NCI-H460 (cell line): ENCODE data around the gene MTAP. TPM values are rescaled to one million over a fixed set of nuclear protein-coding genes. Genes with fewer than 3 reads are reported as not detected.
A peak's percentile ranks its signal among the peaks of the same experiment; 100 is the strongest.

Experiments used
- DNase-seq: peaks from one replicate; pipeline ENCODE4 v3.0.0-alpha.2; 2016; ENCODE audit warnings: low read depth; ENCODE audit errors: extremely low read depth
- total RNA-seq: library from RNA; depleted of rRNA; stranded (reverse); fragments of >200 nt; shearing (Covaris generic); gene quantifications from 2 replicates; pipeline ENCODE4 v1.2.3, GENCODE V29; 2014

The MTAP gene
- total RNA-seq, 1 experiment from 2014 or later = 55.3 TPM

GRCh38 chr9:21804331-21804730 lies 1.9 kb downstream of the MTAP start:
- no peak for DNase-seq

- no peak for DNase-seq
Measured at GRCh38 chr9:21804791-21805190, 2.4 kb downstream of the MTAP start.

- no peak for DNase-seq
Measured at GRCh38 chr9:21806644-21807043, 4.2 kb downstream of the MTAP start.

DNA sequence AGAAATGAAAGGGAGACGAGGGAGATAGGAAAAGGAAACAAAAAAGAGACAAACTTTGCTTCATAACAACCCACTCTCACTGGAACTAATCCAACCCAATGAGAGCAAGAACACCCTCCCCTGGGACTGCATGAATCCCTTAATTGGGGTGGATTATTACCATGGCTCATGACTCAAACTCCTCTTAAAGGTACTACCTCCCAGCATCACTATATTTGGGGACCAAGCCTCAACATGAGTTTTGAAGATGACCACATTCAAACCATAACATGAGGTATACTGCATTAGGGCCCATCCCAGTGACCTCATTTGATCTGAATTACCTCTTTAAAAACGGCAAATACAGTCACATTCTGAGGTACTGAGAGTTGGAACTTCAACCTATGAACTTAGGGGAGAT lies 8.0 kb downstream of the MTAP start:
- no peak for DNase-seq

DNA sequence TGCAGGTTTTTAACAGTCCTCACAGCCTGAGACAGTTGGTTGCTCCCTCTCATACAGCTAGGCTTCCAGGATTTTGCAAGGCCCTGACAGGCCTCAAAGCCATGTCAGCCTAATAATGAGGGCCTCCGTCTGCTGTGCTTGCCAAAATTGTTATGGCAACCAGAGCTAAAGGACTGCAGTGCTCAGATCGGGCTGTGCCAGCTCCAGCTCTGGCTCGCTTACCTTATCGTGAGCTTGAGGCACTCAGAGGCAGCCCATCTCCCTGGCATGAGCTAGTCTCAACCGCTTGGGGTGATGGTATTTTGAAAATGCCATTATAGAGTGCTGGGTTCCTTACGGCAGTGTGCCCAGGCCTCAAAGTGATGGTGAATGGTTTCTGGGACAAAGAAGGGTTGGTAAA lies 8.4 kb downstream of the MTAP start:
- no peak for DNase-seq

- no peak for DNase-seq
Measured at GRCh38 chr9:21811914-21812313, 9.5 kb downstream of the MTAP start.

DNA sequence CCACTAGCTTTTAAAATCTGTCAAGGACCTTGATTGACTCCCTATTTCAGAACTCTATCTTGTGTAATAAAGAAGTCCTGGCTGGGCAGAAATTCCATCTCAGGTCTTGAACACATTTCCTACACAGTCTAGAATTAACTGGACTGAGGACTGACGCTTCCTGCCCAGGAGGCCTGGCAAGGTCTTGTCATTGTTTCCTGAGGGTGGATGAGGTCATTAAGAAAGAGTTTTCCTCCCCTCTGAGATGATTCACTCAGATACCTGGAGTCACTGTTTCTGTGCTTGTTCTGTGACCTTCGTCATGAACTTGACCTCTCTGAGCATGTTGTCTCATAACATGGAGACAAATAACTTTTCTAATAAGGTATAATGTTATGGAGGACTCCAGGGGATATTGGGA lies 10.0 kb downstream of the MTAP start:
- DNase-seq = no peak

GRCh38 chr9:21812946-21813568 lies 10.6 kb downstream of the MTAP start:
- peak; percentile 69 for DNase-seq

DNA sequence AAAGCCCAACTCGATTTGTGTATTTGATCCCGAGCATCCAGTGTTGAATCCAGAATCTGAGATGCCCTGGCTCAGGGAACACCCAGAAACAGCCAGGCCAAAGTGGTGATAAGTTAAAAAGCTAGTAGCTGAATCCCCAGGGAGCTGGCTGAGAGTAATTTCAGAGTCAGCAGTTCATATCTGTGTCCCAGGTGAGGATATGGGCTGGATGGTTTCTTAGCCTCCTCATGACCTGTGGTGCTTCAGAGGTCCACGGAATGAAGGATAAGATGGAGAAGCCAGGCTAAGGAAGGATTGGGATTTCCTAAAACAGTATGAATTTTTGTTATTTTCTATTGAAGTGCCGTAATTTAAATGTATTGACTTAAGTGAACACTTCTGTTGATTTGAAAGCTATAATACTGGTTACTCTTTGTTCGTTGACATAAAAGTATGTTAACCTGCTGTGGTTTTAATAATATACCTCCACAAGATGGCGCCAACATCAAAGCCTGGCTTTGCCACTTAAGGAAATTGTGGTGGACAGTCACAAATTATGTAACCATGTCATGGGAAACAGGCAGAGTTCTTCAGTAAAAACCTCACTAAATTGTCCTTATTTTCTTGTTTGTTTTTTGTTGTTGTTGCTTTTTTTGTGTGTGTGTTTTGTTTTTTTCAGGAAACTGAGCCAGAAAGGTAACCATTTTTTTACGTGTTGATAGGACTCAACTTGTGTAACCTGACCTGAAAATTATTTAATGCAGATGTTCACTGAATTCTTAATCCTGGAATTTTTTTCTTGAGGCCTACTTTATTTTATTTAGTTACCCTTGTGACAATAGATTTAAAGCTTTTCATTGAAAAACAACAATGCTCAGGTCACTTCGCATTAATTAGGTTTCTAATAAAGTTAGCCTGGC lies 11.4 kb downstream of the MTAP start:
- peak; percentile 73 for DNase-seq

GRCh38 chr9:21815643-21816042 lies 13.2 kb downstream of the MTAP start:
- no peak for DNase-seq

GRCh38 chr9:21817176-21817575 lies 14.7 kb downstream of the MTAP start:
- no peak for DNase-seq

- DNase-seq = no peak
Measured at GRCh38 chr9:21825637-21826036, 23.2 kb downstream of the MTAP start.

DNA sequence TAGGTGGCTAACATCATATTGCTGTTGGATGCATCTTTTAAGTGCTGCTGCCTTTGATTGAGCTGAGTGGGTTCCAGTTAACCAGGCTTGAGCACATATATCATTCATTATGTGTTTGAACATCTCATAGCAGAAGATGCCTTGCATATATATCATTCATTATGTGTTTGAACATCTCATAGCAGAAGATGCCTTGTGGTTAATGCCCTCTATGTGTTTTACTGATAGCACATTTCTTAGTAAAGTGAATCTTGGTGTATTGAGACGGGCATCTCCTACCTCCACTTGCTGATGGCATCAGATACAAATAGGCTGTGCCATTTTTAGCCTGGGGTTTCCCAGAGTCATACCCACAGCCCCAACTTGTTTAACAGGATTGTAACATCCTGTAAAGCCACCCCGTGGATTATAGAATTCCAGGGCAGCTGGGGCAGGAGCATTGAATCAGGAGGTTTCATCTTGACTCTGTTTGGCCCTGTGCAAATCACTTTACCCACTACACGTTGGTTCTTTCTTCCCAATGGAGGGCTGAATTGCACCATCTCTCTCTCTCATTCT lies 26.5 kb downstream of the MTAP start:
- no peak for DNase-seq

GRCh38 chr9:21830589-21830988 lies 28.2 kb downstream of the MTAP start:
- no peak for DNase-seq

- DNase-seq = no peak
Measured at GRCh38 chr9:21831841-21832509, 29.5 kb downstream of the MTAP start.

GRCh38 chr9:21833090-21833801 lies 30.8 kb downstream of the MTAP start:
- DNase-seq = no peak

DNA sequence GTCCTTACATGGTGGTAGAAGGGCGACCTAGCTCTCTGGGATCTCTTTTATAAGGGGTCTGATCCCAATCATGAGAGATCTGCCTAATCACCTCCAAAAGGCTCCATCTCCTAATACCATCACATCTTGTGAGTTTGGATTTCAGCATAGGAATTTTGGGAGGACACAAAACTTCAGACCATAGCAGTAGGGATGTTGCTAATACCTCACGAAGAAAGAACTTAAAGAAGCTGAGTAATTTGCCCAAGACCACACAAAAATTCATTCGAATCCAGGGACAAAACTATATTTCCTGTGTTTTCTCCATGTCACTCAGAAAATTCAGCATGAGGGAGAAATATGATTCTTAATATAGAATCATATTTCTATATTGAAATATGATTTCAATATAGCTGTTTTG lies 32.7 kb downstream of the MTAP start:
- no peak for DNase-seq

DNA sequence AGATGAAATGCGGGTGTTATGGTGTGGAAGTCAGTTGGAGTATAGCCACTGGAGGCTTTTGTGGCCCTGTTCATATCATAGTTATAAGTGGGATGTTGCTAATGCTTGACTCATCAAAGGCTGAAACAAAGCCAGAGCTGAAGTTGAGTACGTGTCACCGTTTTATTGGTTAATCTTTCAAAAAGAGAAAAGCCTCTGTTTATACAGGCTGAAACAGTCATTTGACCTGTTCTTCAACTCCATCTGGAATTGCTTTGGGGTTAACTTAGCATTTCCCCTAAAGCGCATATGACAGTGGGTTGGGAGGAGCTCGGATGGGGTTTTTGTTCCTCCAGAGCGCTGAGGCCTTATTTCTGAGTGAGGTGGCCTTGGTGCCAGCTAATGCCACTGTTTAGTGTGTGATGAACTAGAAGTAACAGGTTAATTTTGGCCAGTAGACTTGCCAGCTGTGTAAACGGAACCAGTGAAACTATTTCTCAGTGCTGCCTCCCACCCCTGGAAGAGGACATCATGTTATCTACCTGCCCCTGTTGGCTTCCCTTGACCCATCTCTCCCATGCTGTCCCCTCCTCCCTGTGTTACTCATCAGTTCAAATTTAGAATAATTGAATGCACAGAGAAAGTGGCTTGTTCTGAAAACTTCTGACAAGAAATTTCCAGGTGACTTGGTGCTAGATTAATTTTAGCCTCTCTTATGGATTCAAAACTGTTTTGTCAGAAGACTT lies 34.2 kb downstream of the MTAP start:
- peak; percentile 23 for DNase-seq

- no peak for DNase-seq
Measured at GRCh38 chr9:21837501-21837900, 35.1 kb downstream of the MTAP start.

DNA sequence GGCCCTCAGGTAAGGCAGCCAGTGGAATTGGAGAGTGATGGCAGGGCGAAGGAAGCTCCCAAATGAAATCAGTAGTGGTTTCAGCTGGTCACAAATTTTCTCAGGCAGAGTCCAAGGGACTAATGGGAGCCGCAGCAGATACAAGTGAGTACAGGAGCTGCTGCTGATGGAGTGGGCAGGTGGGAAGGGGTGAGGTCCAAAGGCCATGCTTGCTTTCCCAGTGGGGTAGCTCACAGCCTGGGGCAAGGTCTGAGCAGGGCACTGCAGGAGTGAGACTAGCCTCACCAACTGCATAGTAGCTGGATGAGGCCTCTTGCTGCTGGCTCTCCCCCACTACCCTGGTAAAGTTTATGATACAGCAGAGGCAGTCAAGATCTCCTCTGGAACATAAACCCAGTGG lies 38.2 kb downstream of the MTAP start:
- DNase-seq = no peak
